ENCODE data around the gene APOBEC3B.

GRCh38 chr22:38974826-38975175 lies 7.3 kb upstream of the APOBEC3B start:
- no peak for TF ChIP-seq POLR2AphosphoS5 (IDR thresholded peaks at IDR 0.05; ENCODE audit: low read depth, low read length)
- no peak for TF ChIP-seq SPI1 (IDR thresholded peaks at IDR 0.05; ENCODE audit: low read depth, low read length)
- no peak for TF ChIP-seq TAF1 (IDR thresholded peaks at IDR 0.05; ENCODE audit: low read depth, low read length)
- no peak for TF ChIP-seq POLR2A (IDR thresholded peaks at IDR 0.05; ENCODE audit: low read depth, low read length)

Measured in GM12891 (cell line).